Natural killer cell (primary cell): Measurements from ENCODE around the gene NODAL. TPM values are rescaled to one million over a fixed set of nuclear protein-coding genes. Genes with fewer than 3 reads are reported as not detected.

Experiments
- ATAC-seq, 3 donors: fragments of 150-1000 bp in 2 of 3; fragments of 200-7000 bp in 1 of 3; cut with Tn5 transposase; 1 replicate in 1 of 3; 2 replicates in 2 of 3; pipeline ENCODE4 v1.10.0; 2021; ENCODE audit warnings: mild to moderate bottlenecking in 2 of 3, moderate library complexity in 2 of 3
- DNase-seq, 2 donors: peaks; one replicate each; pipeline versions ENCODE4 v3.0.0 to v3.0.0-alpha.2; 2013 to 2021; ENCODE audit warnings: mixed read lengths in 1 of 2
- H3K27ac ChIP-seq: one replicate; pipeline ENCODE4 v1.5.1; 2013; ENCODE audit warnings: mild to moderate bottlenecking, low read length
- H3K27me3 ChIP-seq: one replicate; pipeline ENCODE4 v1.6.1; 2013; ENCODE audit warnings: low read length; ENCODE audit not compliant: control insufficient read depth, insufficient read depth
- H3K36me3 ChIP-seq: one replicate; pipeline ENCODE4 v1.6.1; 2013; ENCODE audit warnings: low read length; ENCODE audit not compliant: control insufficient read depth, insufficient read depth
- H3K4me1 ChIP-seq: one replicate; pipeline ENCODE4 v1.6.1; 2013; ENCODE audit warnings: low read length; ENCODE audit not compliant: control insufficient read depth, insufficient read depth
- H3K4me3 ChIP-seq: one replicate; pipeline ENCODE4 v1.5.1; 2013; ENCODE audit warnings: low read length
- H3K9me3 ChIP-seq: one replicate; pipeline ENCODE4 v1.6.1; 2013; ENCODE audit warnings: low read length; ENCODE audit not compliant: control insufficient read depth, insufficient read depth
- H3K27ac Mint-ChIP-seq, 2 donors: one replicate each; pipeline ENCODE4 v1.8.0; 2022; ENCODE audit warnings: mild to moderate bottlenecking in 2 of 2, mixed read lengths in 2 of 2, moderate library complexity in 1 of 2
- H3K27me3 Mint-ChIP-seq, 2 donors: one replicate each; pipeline ENCODE4 v1.8.0; 2022; ENCODE audit warnings: low read depth in 2 of 2, mixed read lengths in 2 of 2
- H3K36me3 Mint-ChIP-seq: one replicate; pipeline ENCODE4 v1.8.0; 2022; ENCODE audit warnings: mixed read lengths
- H3K4me1 Mint-ChIP-seq, 2 donors: one replicate each; pipeline ENCODE4 v1.8.0; 2022; ENCODE audit warnings: mixed read lengths in 2 of 2
- H3K4me3 Mint-ChIP-seq: one replicate; pipeline ENCODE4 v1.8.0; 2022; ENCODE audit warnings: mild to moderate bottlenecking, moderate library complexity, mixed read lengths
- H3K9me3 Mint-ChIP-seq, 2 donors: one replicate each; pipeline ENCODE4 v1.8.0; 2022; ENCODE audit warnings: mixed read lengths in 2 of 2
- WGBS: methylation state at CpG from one replicate; pipeline ENCODE4 v1.1.7; 2013; ENCODE audit warnings: missing lambda C conversion rate; ENCODE audit not compliant: insufficient coverage; 5-methylcytosine and 5-hydroxymethylcytosine counted together
- intact Hi-C: fragments of 100-400 bp; cut with micrococcal nuclease; formaldehyde crosslinking; loops from one replicate; pipeline ENCODE4 v1.14.2; 2022
- total RNA-seq, 4 donors: library from RNA; stranded (reverse); fragments of 120-200 nt in 1 of 4; gene quantifications; one replicate each; pipeline versions ENCODE4 v1.2.3 to v1.2.4, GENCODE V29; 2013 to 2022
- TF ChIP-seq, protein P1 (sequence below): fragments of 200-600 bp; IDR thresholded peaks from one replicate; pipeline ENCODE4 v1.8.0; 2022; ENCODE audit warnings: antibody characterized with exemption

NODAL gene
- total RNA-seq, 3 donors from 2014 or later (not counting 1 experiment from before 2014, with no cell fraction given), result not detected

DNA sequence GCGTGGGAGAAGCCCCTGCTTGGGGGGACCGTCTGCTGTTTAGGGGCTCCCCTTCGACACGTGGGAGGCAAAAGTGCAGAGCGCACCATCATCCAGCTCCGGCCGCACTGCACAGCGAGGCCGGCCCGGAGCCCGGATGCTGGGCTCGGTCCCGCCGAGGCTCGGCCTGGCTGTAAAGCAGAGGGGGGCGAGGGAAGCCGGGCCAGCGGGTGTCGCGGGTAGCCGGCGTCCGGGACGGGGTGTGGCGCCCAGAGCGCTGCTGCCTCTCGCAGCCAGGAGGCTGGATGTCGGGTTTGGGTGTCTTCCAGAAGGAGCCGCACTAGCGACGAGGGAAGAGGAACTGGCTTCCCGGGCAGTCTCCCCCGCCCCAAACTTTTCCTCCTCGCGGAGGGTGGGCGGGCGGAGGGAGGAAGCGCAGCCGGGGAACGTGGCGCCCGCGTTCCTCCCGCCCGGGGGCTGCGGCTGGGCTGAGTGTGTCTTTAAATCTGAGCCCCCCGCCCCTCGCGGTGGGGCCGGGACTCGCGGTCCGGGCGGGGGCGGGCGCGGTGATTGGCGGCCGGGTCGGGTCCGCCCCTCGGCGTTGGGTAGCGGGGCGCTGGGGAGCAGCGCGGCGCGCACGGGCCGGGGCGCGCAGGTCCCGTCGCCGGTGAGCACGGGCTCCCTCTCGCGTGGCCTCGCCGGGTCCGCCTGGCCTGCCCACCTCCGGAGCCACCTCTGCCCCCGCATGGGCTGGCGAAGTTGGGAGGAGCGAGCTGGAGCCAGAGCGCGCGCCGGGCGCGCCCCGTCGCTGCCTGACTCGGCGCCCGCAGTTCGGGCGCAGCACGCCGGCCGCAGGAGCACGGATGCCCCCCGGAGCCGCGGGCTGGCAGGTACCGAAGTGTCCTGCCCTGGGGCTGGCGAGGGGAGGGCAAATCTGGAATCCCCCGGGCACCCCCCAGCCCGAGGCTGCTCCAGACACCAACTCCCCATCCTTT, 37.0 kb upstream of the NODAL start, which contains the start of gene PALD1:
Gene PALD1, plus strand, starts transcription at position 577 of the 974 bp plus-strand sequence. CDS start 47,185 bp downstream, outside the sequence.
- Mint-ChIP-seq H3K27me3 (peaks cover 13 to 17% of the 10 kb centered on the region in 2 donors), H3K36me3 (no peaks in the 10 kb centered on the region), H3K27ac (peak within 1 kb of the TSS; percentile 54 to 75), H3K9me3 (no peaks in the 10 kb centered on the region), H3K4me3 (peak within 1 kb of the TSS; percentile 77), H3K4me1 (peaks cover 25 to 47% of the 10 kb centered on the region in 2 donors)
- TF ChIP-seq, protein P1, sequence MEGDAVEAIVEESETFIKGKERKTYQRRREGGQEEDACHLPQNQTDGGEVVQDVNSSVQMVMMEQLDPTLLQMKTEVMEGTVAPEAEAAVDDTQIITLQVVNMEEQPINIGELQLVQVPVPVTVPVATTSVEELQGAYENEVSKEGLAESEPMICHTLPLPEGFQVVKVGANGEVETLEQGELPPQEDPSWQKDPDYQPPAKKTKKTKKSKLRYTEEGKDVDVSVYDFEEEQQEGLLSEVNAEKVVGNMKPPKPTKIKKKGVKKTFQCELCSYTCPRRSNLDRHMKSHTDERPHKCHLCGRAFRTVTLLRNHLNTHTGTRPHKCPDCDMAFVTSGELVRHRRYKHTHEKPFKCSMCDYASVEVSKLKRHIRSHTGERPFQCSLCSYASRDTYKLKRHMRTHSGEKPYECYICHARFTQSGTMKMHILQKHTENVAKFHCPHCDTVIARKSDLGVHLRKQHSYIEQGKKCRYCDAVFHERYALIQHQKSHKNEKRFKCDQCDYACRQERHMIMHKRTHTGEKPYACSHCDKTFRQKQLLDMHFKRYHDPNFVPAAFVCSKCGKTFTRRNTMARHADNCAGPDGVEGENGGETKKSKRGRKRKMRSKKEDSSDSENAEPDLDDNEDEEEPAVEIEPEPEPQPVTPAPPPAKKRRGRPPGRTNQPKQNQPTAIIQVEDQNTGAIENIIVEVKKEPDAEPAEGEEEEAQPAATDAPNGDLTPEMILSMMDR, result no peak
- intact Hi-C loops, result no loop called here
- peak in 1 of 2 donors; percentile 51 for DNase-seq
- Histone ChIP-seq H3K27ac (no peak within 1 kb of the TSS), H3K4me3 (peak within 1 kb of the TSS; percentile 39), H3K36me3 (no peaks in the 10 kb centered on the region), H3K27me3 (peaks cover 5% of the 10 kb centered on the region), H3K9me3 (no peaks in the 10 kb centered on the region), H3K4me1 (peaks cover 42% of the 10 kb centered on the region)
- WGBS, result under 1% methylated on average over 110 of the region's 110 CpGs
- peak in 2 of 3 donors; percentile 27 to 50 for ATAC-seq

DNA sequence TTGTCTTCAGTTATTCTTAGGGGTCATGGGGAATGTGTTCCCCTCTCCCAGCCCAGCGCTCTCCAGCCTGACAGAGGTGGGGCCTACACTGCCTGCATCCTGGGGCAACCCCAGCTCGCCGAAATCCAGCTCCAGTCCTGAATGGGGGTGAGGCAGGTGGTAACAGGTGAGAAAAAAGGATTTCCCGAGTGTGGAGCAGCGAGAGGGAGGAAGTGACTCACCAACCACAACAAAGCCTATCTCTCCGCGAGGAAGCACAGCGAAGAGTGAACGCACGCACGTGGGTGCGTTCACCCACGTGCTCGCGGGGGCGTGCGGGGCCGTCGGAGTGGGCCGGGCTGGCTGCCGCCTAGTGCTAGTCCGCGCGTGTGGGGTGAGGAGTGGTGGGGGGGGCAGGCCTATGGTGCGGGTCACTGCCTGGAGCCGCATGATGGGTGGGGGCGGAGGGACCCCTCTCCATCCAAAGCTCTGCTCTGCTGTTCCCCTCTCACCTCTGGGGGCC, 36.2 kb upstream of the NODAL start:
- Histone ChIP-seq H3K4me3 (no peak overlapping the region), H3K27me3 (peaks cover 5% of the 10 kb centered on the region), H3K9me3 (no peaks in the 10 kb centered on the region), H3K4me1 (peaks cover 42% of the 10 kb centered on the region), H3K27ac (no peak overlapping the region), H3K36me3 (no peaks in the 10 kb centered on the region)
- peaks cover 21 to 42% of the 10 kb centered on the region in 2 donors for H3K4me1 Mint-ChIP-seq
- TF ChIP-seq, protein P1, result no peak
- H3K36me3 Mint-ChIP-seq, result no peaks in the 10 kb centered on the region
- WGBS, result 5% methylated on average over 27 of the region's 27 CpGs
- ATAC-seq, result peak; percentile 58 to 77 (median 73)
- peak overlapping the region; percentile 54 to 75 for H3K27ac Mint-ChIP-seq
- peak; percentile 40 to 91 for DNase-seq
- H3K9me3 Mint-ChIP-seq, result no peaks in the 10 kb centered on the region
- peaks cover 11 to 13% of the 10 kb centered on the region in 2 donors for H3K27me3 Mint-ChIP-seq
- H3K4me3 Mint-ChIP-seq, result peak overlapping the region; percentile 77
- intact Hi-C loops, result no loop called here

DNA sequence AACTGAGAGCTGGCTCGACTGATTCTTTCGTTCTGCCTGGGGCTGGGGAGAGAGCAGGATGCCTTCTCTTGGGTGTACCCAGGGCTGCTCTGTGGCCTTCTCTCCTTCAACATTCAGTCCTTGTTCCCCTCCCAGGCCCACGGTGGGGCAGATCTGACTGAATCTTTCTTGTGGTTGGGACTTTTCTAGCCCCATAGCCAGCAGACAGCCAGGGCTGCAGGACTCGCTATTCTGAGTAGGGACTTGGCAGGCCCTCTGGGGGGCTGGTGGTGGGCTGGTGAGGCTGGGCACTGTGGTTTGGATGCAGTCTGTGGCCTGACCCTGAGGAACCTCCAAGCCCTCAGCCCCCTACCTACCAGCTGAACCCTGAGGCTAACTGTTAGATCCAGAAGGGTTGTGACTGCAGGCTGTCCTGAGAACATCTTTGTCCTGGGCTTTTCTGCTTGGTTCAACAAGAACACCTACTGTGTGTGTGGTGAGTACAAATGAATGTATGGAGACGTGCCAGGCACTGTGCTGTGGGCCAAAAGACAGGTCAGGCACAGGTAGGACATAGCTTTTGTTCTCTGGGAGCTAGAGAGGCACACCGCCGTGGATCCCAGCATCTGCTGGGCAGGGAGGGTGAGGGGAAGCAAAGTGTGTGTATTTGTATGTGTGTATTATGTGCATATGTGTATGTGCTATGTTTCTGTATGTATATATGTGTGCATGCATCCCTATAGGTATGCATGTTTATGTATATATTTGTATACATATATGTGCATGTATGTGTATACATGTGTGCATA, 35.0 kb upstream of the NODAL start:
- H3K9me3 ChIP-seq, result no peaks in the 10 kb centered on the region
- DNase-seq (peak in 1 of 2 donors; percentile 32), ATAC-seq (no peak)
- H3K36me3 Mint-ChIP-seq, result no peaks in the 10 kb centered on the region
- H3K27me3 Mint-ChIP-seq, result peaks cover 10 to 13% of the 10 kb centered on the region in 2 donors
- peaks cover 5% of the 10 kb centered on the region for H3K27me3 ChIP-seq
- no peaks in the 10 kb centered on the region for H3K9me3 Mint-ChIP-seq
- peaks cover 42% of the 10 kb centered on the region for H3K4me1 ChIP-seq
- peak overlapping the region; percentile 65 for H3K4me3 Mint-ChIP-seq
- intact Hi-C loops, result no loop called here
- peak overlapping the region in 1 of 2 donors; percentile 14 for H3K27ac Mint-ChIP-seq
- TF ChIP-seq, protein P1, result no peak
- no peak overlapping the region for H3K27ac ChIP-seq
- H3K36me3 ChIP-seq, result no peaks in the 10 kb centered on the region
- H3K4me1 Mint-ChIP-seq, result peaks cover 21 to 41% of the 10 kb centered on the region in 2 donors
- H3K4me3 ChIP-seq, result no peak overlapping the region
- WGBS, result 52% methylated on average over 7 of the region's 7 CpGs
